Prostate gland (tissue), 2 donors: Measurements from ENCODE around the gene CARD16.

Source experiments
- POLR2A ChIP-seq: fragments of 450-650 bp; IDR thresholded peaks from one replicate; pipeline ENCODE4 v1.6.1; 2016; ENCODE audit warnings: antibody characterized with exemption, mild to moderate bottlenecking
- POLR2AphosphoS5 ChIP-seq: sonication (generic); formaldehyde crosslinking; IDR thresholded peaks from one replicate; pipeline ENCODE4 v1.6.1; 2017; ENCODE audit warnings: antibody characterized with exemption
- TF ChIP-seq, protein P1 (sequence below), 4 experiments: fragments of 200-600 bp in 2 of 4; fragments of 450-650 bp in 2 of 4; sonication (generic) in 2 of 4; IDR thresholded peaks; 1 replicate in 3 of 4; 2 replicates in 1 of 4; pipeline ENCODE4 v1.5.1; 2016 to 2019; ENCODE audit warnings: antibody characterized with exemption in 4 of 4, mild to moderate bottlenecking in 2 of 4, moderate library complexity in 2 of 4

GRCh38 chr11:105000797-105001196, 44.3 kb downstream of the CARD16 start:
- TF ChIP-seq, protein P1, sequence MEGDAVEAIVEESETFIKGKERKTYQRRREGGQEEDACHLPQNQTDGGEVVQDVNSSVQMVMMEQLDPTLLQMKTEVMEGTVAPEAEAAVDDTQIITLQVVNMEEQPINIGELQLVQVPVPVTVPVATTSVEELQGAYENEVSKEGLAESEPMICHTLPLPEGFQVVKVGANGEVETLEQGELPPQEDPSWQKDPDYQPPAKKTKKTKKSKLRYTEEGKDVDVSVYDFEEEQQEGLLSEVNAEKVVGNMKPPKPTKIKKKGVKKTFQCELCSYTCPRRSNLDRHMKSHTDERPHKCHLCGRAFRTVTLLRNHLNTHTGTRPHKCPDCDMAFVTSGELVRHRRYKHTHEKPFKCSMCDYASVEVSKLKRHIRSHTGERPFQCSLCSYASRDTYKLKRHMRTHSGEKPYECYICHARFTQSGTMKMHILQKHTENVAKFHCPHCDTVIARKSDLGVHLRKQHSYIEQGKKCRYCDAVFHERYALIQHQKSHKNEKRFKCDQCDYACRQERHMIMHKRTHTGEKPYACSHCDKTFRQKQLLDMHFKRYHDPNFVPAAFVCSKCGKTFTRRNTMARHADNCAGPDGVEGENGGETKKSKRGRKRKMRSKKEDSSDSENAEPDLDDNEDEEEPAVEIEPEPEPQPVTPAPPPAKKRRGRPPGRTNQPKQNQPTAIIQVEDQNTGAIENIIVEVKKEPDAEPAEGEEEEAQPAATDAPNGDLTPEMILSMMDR (IDR thresholded peaks at IDR 0.05) = no peak
- TF ChIP-seq POLR2AphosphoS5 (no peak), POLR2A (no peak)
